Skin of body (tissue), 2 donors: ENCODE measurements around the gene POLG. TPM values are rescaled to one million over a fixed set of nuclear protein-coding genes. Genes with fewer than 3 reads are reported as not detected.

Experiments used
- DNase-seq: peaks from one replicate; lab custom pipeline; 2025; lab: John Stamatoyannopoulos, UW
- total RNA-seq: library from RNA; depleted of rRNA; stranded (reverse); fragments of >200 nt; gene quantifications from one replicate; pipeline ENCODE4 v1.2.3, GENCODE V29; 2014

The POLG gene
- total RNA-seq, 1 donor from 2014 or later, result 37.9 TPM

- DNase-seq, result no peak
Measured at GRCh38 chr15:89327113-89327512, 7.5 kb downstream of the POLG start.

DNA sequence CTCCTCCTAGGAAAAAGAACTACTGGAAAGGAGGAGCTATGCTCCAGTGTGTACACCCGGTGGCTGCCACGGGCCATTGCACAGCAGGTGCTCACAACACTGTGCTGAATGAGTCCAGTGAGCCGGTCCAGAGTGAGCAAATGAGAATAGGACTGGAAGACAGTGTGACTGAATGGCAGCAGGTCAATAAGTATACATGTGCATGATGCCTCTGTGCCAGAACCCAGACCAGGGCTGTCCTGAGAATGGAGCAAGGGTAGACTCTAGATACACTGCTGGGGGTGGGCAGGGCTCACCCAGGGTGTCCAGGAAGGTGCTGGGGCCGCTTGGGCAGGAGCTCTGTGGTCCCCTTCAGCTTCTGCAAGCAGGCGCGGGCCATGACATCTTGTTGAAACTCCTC lies 8.3 kb downstream of the POLG start:
- no peak for DNase-seq

- no peak for DNase-seq
Measured at GRCh38 chr15:89325039-89325803, 9.4 kb downstream of the POLG start.

GRCh38 chr15:89323825-89324224 lies 10.8 kb downstream of the POLG start:
- no peak for DNase-seq

- no peak for DNase-seq
Measured at GRCh38 chr15:89322822-89323221, 11.8 kb downstream of the POLG start.

GRCh38 chr15:89321521-89322410 lies 12.9 kb downstream of the POLG start:
- no peak for DNase-seq

GRCh38 chr15:89320200-89320599 lies 14.4 kb downstream of the POLG start:
- DNase-seq, result no peak

DNA sequence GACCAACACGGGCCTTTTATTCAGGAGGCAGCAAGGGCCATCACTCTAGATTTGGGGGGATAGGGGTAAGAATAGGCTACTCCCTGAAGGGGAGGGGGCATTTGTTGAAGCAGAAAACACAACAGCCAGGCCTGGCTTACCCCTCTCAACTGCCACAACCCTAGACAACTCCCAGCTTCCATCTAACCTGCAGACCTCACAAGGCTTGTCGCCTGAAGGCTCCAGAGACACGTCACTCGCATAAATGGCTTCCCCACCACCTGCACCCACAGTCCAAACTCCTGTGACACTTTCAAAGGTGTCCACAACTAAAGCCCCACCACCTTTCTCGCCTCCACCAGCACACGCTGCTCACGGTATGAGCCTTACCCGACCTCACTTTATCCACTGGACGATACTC lies 14.9 kb downstream of the POLG start:
- no peak for DNase-seq

DNA sequence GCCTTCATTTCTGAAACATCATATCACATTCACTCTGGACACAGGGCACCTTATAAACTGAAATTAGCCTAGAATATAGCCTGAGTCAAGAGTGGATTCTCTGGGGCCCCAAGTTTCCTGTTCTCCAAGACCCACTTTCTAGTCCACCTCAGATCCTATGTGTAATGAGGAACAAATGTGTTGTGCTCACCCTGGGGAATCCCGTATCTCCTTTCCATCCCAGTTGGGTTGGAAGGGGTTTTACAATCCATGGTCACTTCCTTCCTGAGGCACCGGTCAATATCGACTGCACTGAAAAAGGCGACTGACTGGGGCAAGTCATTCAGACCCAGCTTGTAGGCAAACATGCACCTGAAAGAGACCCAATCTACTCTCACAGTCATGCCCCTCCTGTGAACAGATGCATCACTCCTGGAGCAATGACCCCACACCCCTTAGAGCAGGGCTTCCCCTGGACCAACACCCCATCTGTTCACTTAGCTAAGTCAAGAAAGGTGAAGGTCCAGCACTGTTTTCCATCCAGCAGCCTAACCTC lies 17.4 kb downstream of the POLG start:
- DNase-seq, result no peak

GRCh38 chr15:89316504-89316903 lies 18.1 kb downstream of the POLG start:
- DNase-seq, result no peak

GRCh38 chr15:89315375-89315929 lies 19.2 kb downstream of the POLG start:
- DNase-seq, result no peak

- DNase-seq, result no peak
Measured at GRCh38 chr15:89309993-89310392, 24.6 kb downstream of the POLG start.

DNA sequence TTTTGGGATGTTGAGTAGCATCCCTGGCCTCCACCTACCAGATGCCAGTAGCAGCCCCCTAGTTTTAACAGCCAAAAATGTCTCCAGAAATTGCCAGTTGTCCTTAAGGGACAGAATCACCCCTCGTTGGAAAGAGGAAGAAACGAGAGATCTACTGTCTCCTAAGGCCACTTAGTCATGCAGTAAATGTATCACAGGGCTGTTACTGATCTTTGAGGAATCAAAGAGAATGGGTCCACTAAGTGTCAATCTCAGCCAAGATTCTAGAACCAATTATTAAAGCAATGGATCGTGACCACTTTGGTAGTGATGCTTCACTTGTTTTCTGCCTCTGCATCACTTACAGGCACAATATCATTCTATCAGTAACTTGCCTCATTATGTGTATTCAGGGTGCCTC lies 26.4 kb downstream of the POLG start:
- DNase-seq, result no peak

DNA sequence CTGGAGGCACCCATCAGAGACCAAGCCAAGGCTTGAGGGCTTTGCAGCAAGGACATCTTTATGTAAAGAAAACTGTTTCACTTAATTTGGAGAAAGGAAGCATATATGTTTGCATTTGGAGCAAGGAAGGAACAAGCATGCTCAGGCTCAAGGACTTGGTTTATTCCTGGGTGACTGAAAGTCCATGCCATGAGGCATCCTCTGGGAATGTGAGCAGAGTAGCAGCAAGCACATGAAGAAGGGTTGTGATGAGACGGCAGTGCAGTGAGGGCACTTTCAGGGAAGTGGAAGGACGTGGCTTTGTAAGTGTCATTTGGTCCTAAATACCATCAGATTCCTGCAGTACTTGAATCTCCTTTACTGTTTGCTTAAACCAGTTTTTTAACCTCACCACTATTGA lies 26.8 kb downstream of the POLG start:
- DNase-seq, result no peak

DNA sequence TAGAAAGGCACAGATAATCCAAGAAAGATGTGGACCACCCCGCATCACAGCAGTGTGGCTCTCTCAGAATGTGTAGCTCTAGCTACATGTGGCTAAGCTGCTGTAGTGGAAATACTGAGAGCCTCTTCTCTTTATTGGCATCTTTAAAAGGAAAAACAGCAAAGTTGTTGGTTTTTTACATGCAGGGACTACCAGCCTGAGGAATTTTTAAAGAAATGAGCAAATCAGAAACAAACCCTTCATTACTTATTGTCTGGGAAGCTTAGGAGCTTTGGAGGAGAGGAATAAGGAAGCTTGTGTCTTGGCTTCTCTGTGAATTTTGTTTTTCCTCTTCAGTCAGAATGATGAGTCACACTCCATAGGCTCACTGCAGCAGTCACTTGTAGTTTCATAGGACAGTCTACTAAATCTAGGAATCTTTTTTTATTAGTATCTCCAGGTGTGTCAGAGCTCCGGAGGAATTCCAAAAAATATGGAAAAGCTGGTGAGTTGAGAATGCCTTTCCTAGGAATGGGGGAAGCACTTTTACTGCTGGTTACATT lies 27.5 kb downstream of the POLG start:
- DNase-seq, result peak; percentile 19

- DNase-seq, result no peak
Measured at GRCh38 chr15:89305395-89305794, 29.2 kb downstream of the POLG start.

GRCh38 chr15:89303986-89304385 lies 30.6 kb downstream of the POLG start:
- DNase-seq, result no peak

GRCh38 chr15:89301304-89302089 lies 33.1 kb downstream of the POLG start:
- DNase-seq, result no peak

DNA sequence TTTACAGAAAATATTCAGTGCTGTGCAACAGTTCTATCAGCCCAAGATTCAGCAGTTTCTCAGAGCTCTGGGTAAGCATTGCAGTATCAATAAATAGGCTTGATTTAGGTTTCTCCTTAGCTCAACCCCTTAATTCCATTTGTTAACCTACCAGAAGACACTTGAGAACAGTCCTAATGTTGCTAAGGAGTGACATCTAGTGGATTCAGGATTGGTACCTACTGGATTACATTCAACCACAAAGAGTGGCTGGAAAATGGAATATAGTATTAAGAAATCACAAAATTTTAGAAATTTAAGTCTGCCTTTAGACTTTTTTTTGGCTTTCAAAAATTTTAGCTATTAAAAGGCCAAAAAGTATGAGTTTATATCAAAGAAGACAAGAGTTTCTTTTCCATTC lies 34.7 kb downstream of the POLG start:
- DNase-seq, result no peak

DNA sequence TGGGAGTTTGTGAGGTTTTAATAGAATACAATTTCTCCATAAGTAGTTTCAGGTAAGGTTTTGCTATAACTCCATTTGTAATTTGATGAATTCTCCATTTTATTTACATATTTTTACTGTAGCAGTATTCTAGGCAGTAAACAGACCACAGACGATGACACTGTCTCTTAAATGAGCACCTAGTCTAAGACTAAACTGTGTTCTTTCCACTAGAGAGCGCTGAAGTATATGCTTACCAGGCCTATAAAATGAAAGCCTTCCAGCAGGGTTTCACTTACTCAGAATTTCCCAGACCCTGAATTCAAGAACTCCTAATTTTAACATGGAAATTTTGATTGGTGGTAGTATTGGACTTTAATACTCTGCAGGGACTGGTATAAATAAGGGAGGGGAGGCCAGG lies 41.6 kb downstream of the POLG start:
- DNase-seq, result no peak

GRCh38 chr15:89291934-89292438 lies 42.6 kb downstream of the POLG start:
- no peak for DNase-seq
